Measurements from ENCODE around the gene THSD7B. TPM values are rescaled to one million over a fixed set of nuclear protein-coding genes. Genes with fewer than 3 reads are reported as not detected.
"Not testable (repeated sequence)": the region's sequence is repeated elsewhere in the genome, so short reads cannot be mapped to it uniquely, and the experiment has no call there.

Gene THSD7B
- total and polyA plus RNA-seq, 10 of the 15 experiments (the other 5 are each of a cell fraction or from before 2014, with no cell fraction given): 0.03 to 0.56 (median 0.28) TPM

DNA sequence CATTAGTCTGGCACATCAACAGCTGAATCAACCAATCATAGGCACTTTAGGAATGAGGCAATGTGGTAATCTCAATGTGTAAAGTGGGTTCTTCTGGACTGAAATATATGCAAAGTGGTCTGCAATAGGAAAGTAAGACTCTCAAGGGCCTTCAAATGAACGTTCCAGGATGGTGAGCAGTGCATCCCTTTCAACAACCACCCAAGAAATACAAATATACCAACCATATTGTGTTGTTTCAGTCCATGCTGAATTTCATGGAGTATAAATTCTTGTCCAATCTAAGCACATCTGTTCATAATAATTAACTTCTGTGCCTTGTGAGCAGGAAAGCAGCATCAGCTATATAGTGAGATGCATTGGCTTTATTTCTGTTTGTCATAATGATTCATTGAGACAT is 556.2 kb downstream of the THSD7B start:
- ATAC-seq: no peak
- Histone ChIP-seq H3K4me2 (ENCODE audit: control insufficient read depth, insufficient read depth) (no peak overlapping the region), H3K27me3 (replicated peaks in 1 of 2; ENCODE audit: control insufficient read depth in 2 of 2, insufficient read depth in 2 of 2, low read length in 1 of 2) (no peaks in the 10 kb centered on the region), H2AFZ (ENCODE audit: control insufficient read depth, low read depth, low read length) (no peak overlapping the region), H3K9ac (ENCODE audit: control insufficient read depth, insufficient read depth, low read length) (no peak overlapping the region), H3K79me2 (ENCODE audit: control insufficient read depth, insufficient read depth, low read length) (no peaks in the 10 kb centered on the region), H3K4me1 (ENCODE audit: control insufficient read depth, insufficient read depth, low read length) (no peaks in the 10 kb centered on the region), H4K20me1 (ENCODE audit: control insufficient read depth, insufficient read depth) (no peaks in the 10 kb centered on the region), H3K4me3 (no peak overlapping the region), H3K36me3 (ENCODE audit: control insufficient read depth in 2 of 2, insufficient read depth in 2 of 2, low read length in 1 of 2) (no peaks in the 10 kb centered on the region), H3K27ac (ENCODE audit: control insufficient read depth, insufficient read depth) (no peak overlapping the region), H3K9me3 (replicated peaks; ENCODE audit: control insufficient read depth, insufficient read depth, low read length) (no peaks in the 10 kb centered on the region)
- FAIRE-seq: no peak
- 0% methylated on average over 1 of the region's 1 CpG for WGBS (ENCODE audit: insufficient coverage, insufficient replicate concordance, low lambda C conversion rate, missing lambda C conversion rate)
- ChIA-PET SMC1A (ENCODE audit: uncharacterized antibody, unreplicated experiment) (interaction anchor here (0.6 kb wide), 1 partner anchor 20 kb away, joined by 3 read pairs; no protein-coding TSS in a partner anchor), CTCF (no interaction called here), POLR2A (no interaction called here), RAD21 (ENCODE audit: unreplicated experiment) (no interaction called here)
- DNase-seq (ENCODE audit: low read depth, low spot score): no peak
- in situ Hi-C loops (cut with MboI) (no loop called here), intact Hi-C loops (cut with micrococcal nuclease; ENCODE audit: unreplicated experiment) (no loop called here)
- no TSS peak for BruUV-seq (replicated peaks)
- TF ChIP-seq SIN3A (IDR thresholded peaks at IDR 0.05; ENCODE audit: low read depth, low read length): no peak
- no peak for TF ChIP-seq CHD2 (IDR thresholded peaks at IDR 0.05; ENCODE audit: borderline replicate concordance, low read depth, low read length)
- no peak for TF ChIP-seq SUPT20H (IDR thresholded peaks at IDR 0.05; ENCODE audit: borderline replicate concordance, control insufficient read depth, low read depth, low read length)
- no peak for TF ChIP-seq POLR2AphosphoS5 (IDR thresholded peaks at IDR 0.05; ENCODE audit: low read length)
- no peak for TF ChIP-seq ZNF207 (IDR thresholded peaks at IDR 0.05; ENCODE audit: borderline replicate concordance)
- TF ChIP-seq SMC3 (IDR thresholded peaks at IDR 0.05; ENCODE audit: borderline replicate concordance, low read length): no peak
- no peak for TF ChIP-seq RUNX3 (IDR thresholded peaks at IDR 0.05; ENCODE audit: low read length)
- TF ChIP-seq ZNF217 (IDR thresholded peaks at IDR 0.05): no peak
- TF ChIP-seq, protein P1, sequence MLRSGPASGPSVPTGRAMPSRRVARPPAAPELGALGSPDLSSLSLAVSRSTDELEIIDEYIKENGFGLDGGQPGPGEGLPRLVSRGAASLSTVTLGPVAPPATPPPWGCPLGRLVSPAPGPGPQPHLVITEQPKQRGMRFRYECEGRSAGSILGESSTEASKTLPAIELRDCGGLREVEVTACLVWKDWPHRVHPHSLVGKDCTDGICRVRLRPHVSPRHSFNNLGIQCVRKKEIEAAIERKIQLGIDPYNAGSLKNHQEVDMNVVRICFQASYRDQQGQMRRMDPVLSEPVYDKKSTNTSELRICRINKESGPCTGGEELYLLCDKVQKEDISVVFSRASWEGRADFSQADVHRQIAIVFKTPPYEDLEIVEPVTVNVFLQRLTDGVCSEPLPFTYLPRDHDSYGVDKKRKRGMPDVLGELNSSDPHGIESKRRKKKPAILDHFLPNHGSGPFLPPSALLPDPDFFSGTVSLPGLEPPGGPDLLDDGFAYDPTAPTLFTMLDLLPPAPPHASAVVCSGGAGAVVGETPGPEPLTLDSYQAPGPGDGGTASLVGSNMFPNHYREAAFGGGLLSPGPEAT (IDR thresholded peaks at IDR 0.05; ENCODE audit: low read depth): no peak
- TF ChIP-seq NBN (IDR thresholded peaks at IDR 0.05): no peak
- TF ChIP-seq JUNB (IDR thresholded peaks at IDR 0.05): no peak
- TF ChIP-seq MTA2 (IDR thresholded peaks at IDR 0.05; ENCODE audit: low read depth): no peak
- no peak for TF ChIP-seq PAX8 (IDR thresholded peaks at IDR 0.05)
- TF ChIP-seq NR2C1 (IDR thresholded peaks at IDR 0.05): no peak
- no peak for TF ChIP-seq ETV6 (conservative IDR thresholded peaks at IDR 0.05 in 1 of 2, IDR thresholded peaks at IDR 0.05 in 1 of 2; ENCODE audit: borderline replicate concordance in 1 of 2, low read depth in 1 of 2)

DNA sequence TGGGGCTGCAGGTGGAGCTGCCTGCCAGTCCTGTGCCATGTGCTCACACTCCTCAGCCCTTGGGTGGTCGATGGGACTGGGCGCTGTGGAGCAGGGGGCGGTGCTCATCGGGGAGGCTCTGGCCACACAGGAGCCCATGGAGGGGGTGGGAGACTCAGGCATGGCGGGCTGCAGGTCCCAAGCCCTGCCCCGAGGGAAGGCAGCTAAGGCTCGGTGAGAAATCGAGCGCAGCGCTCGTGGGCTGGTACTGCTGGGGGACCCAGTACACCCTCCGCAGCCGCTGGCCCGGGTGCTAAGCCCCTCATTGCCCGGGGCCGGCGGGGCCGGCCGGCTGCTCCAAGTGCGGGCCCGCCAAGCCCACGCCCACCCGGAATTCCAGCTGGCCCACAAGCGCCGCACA is 566.2 kb downstream of the THSD7B start:
- CTCF ChIA-PET; in situ Hi-C loops (cut with MboI): not testable (repeated sequence)

More for the DNA sequence above, 566.2 kb downstream of the THSD7B start:
- H3K4me3 ChIP-seq; H3K4me1 ChIP-seq (ENCODE audit: control insufficient read depth, insufficient read depth, low read length); H3K9ac ChIP-seq (ENCODE audit: control insufficient read depth, insufficient read depth, low read length); H3K4me2 ChIP-seq (ENCODE audit: control insufficient read depth, insufficient read depth); H3K36me3 ChIP-seq (ENCODE audit: control insufficient read depth in 2 of 2, insufficient read depth in 2 of 2, low read length in 1 of 2); FAIRE-seq; H4K20me1 ChIP-seq (ENCODE audit: control insufficient read depth, insufficient read depth); H3K27me3 ChIP-seq (replicated peaks in 1 of 2; ENCODE audit: control insufficient read depth in 2 of 2, insufficient read depth in 2 of 2, low read length in 1 of 2); H3K79me2 ChIP-seq (ENCODE audit: control insufficient read depth, insufficient read depth, low read length); H2AFZ ChIP-seq (ENCODE audit: control insufficient read depth, low read depth, low read length); intact Hi-C loops (cut with micrococcal nuclease; ENCODE audit: unreplicated experiment); BruUV-seq (replicated peaks); POLR2A ChIA-PET; H3K27ac ChIP-seq (ENCODE audit: control insufficient read depth, insufficient read depth); RAD21 ChIA-PET (ENCODE audit: unreplicated experiment); ATAC-seq; H3K9me3 ChIP-seq (replicated peaks; ENCODE audit: control insufficient read depth, insufficient read depth, low read length); DNase-seq (ENCODE audit: low read depth, low spot score): not testable (repeated sequence)
- SMC1A ChIA-PET (ENCODE audit: uncharacterized antibody, unreplicated experiment): interaction anchor here (0.6 kb wide), 1 partner anchor 10 kb away, joined by 5 read pairs; no protein-coding TSS in a partner anchor
- WGBS (ENCODE audit: insufficient coverage, insufficient replicate concordance, low lambda C conversion rate, missing lambda C conversion rate): 44% methylated on average over 13 of the region's 25 CpGs
